B cell (primary cell): ENCODE data around the gene ARAF. TPM values are rescaled to one million over a fixed set of nuclear protein-coding genes. Genes with fewer than 3 reads are reported as not detected.

Source experiments
- ATAC-seq: fragments of 200-7000 bp; cut with Tn5 transposase; one replicate; pipeline ENCODE4 v1.10.0; 2021; ENCODE audit warnings: low read depth, mild to moderate bottlenecking, moderate number of reproducible peaks, moderate library complexity
- CTCF ChIA-PET: fragments of 350-600 bp; sonication (Branson Sonifier 250); formaldehyde crosslinking; loops from one replicate; lab custom pipeline; 2021; ENCODE audit warnings: antibody characterized with exemption, inconsistent platforms; lab: Charles Lee
- POLR2A ChIA-PET: fragments of 350-600 bp; sonication (Branson Sonifier 250); formaldehyde crosslinking; loops from one replicate; lab custom pipeline; 2021; ENCODE audit warnings: antibody characterized with exemption; lab: Charles Lee
- DNase-seq: peaks from one replicate; pipeline ENCODE4 v3.0.0; 2013
- H2AFZ ChIP-seq: 2 replicates; pipeline ENCODE4 v1.6.1; 2012; ENCODE audit warnings: mild to moderate bottlenecking, low read depth, low read length; ENCODE audit not compliant: insufficient read depth, poor library complexity, severe bottlenecking
- H3K27ac ChIP-seq, 2 donors: 1 replicate in 1 of 2; 2 replicates in 1 of 2; pipeline ENCODE4 v1.5.1; 2012 to 2013; ENCODE audit warnings: low read length in 2 of 2, mild to moderate bottlenecking in 2 of 2, moderate library complexity in 1 of 2
- H3K27me3 ChIP-seq, 4 experiments: fragments of 200-600 bp in 1 of 4; sonication (generic) in 1 of 4; replicated peaks in 1 of 4; 1 replicate in 2 of 4; 2 replicates in 2 of 4; pipeline versions ENCODE4 v1.6.1 to v1.7.0; 2013 to 2016; ENCODE audit warnings: low read length in 3 of 4, mild to moderate bottlenecking in 2 of 4, mixed read lengths in 1 of 4, moderate library complexity in 1 of 4; ENCODE audit not compliant: insufficient read depth in 4 of 4, control insufficient read depth in 3 of 4; ENCODE audit errors: control extremely low read depth in 1 of 4
- H3K36me3 ChIP-seq, 2 experiments: replicated peaks in 1 of 2; 1 replicate in 1 of 2; 2 replicates in 1 of 2; pipeline versions ENCODE4 v1.6.1 to v1.7.1; 2013; ENCODE audit warnings: low read length in 1 of 2; ENCODE audit not compliant: insufficient read depth in 2 of 2, control insufficient read depth in 1 of 2; ENCODE audit errors: control extremely low read depth in 1 of 2, extremely low read depth in 1 of 2
- H3K4me1 ChIP-seq, 2 donors: fragments of 200-600 bp in 1 of 2; sonication (generic) in 1 of 2; 1 replicate in 1 of 2; 2 replicates in 1 of 2; pipeline versions ENCODE4 v1.5.1 to v1.6.1; 2013 to 2017; ENCODE audit warnings: low read length in 2 of 2; ENCODE audit not compliant: control insufficient read depth in 2 of 2, insufficient read depth in 2 of 2
- H3K4me2 ChIP-seq: replicated peaks from 2 replicates; pipeline ENCODE3; 2012; ENCODE audit warnings: mild to moderate bottlenecking, low read depth, low read length; ENCODE audit not compliant: poor library complexity, severe bottlenecking
- H3K4me3 ChIP-seq, 5 experiments: fragments of 200-600 bp in 1 of 5; sonication (generic) in 1 of 5; 1 replicate in 3 of 5; 2 replicates in 2 of 5; pipeline versions ENCODE4 v1.5.1 to v1.7.0; 2011 to 2016; ENCODE audit warnings: low read length in 4 of 5, mild to moderate bottlenecking in 4 of 5, low read depth in 2 of 5, control low read depth in 1 of 5, moderate library complexity in 1 of 5; ENCODE audit not compliant: insufficient read depth in 1 of 5; ENCODE audit errors: control extremely low read depth in 1 of 5, extremely low read depth in 1 of 5
- H3K79me2 ChIP-seq: fragments of 200-600 bp; sonication (generic); one replicate; pipeline ENCODE4 v1.6.0; 2016; ENCODE audit warnings: low read length; ENCODE audit not compliant: control insufficient read depth, insufficient read depth
- H3K9ac ChIP-seq: fragments of 200-600 bp; sonication (generic); 2 replicates; pipeline ENCODE4 v1.6.1; 2017; ENCODE audit warnings: mild to moderate bottlenecking, low read length, moderate library complexity
- H3K9me3 ChIP-seq, 3 donors: one replicate each; pipeline versions ENCODE4 v1.6.1 to v1.7.1; 2013; ENCODE audit warnings: low read length in 2 of 3; ENCODE audit not compliant: control insufficient read depth in 2 of 3, insufficient read depth in 1 of 3; ENCODE audit errors: control extremely low read depth in 1 of 3
- H4K20me1 ChIP-seq: 2 replicates; pipeline ENCODE4 v1.6.0; 2012; ENCODE audit warnings: mild to moderate bottlenecking, low read length; ENCODE audit not compliant: insufficient read depth, control insufficient read depth, poor library complexity, severe bottlenecking
- H3K27ac Mint-ChIP-seq: one replicate; pipeline ENCODE4 v1.8.0; 2021; ENCODE audit warnings: mixed read lengths
- H3K27me3 Mint-ChIP-seq: one replicate; pipeline ENCODE4 v1.8.0; 2021; ENCODE audit warnings: mixed read lengths
- H3K4me1 Mint-ChIP-seq: one replicate; pipeline ENCODE4 v1.8.0; 2021; ENCODE audit warnings: mixed read lengths
- H3K4me3 Mint-ChIP-seq: one replicate; pipeline ENCODE4 v1.8.0; 2021; ENCODE audit warnings: mixed read lengths
- H3K9me3 Mint-ChIP-seq: one replicate; pipeline ENCODE4 v1.8.0; 2022; ENCODE audit warnings: mixed read lengths; ENCODE audit not compliant: insufficient read depth
- EZH2 ChIP-seq: IDR thresholded peaks from 2 replicates; pipeline ENCODE4 v1.6.1; 2012; ENCODE audit warnings: borderline replicate concordance, low read depth, mild to moderate bottlenecking, moderate library complexity, low read length; ENCODE audit not compliant: insufficient read depth, poor library complexity, severe bottlenecking
- WGBS: methylation state at CpG from one replicate; pipeline ENCODE4 v1.1.5; 2013; ENCODE audit warnings: missing lambda C conversion rate; ENCODE audit not compliant: insufficient coverage; 5-methylcytosine and 5-hydroxymethylcytosine counted together
- intact Hi-C: fragments of 100-400 bp; cut with micrococcal nuclease; formaldehyde crosslinking; loops from one replicate; pipeline ENCODE4 v1.10.0; 2022
- polyA plus RNA-seq: library from polyadenylated mRNA; depleted of rRNA; stranded (reverse); fragments of >200 nt; gene quantifications from 2 replicates; pipeline ENCODE4 v1.2.3, GENCODE V29; 2012
- total RNA-seq, 2 donors: library from RNA; stranded (reverse); fragments of 120-200 nt in 1 of 2; gene quantifications; 1 replicate in 1 of 2; 2 replicates in 1 of 2; pipeline versions ENCODE4 v1.2.3 to v1.2.4, GENCODE V29; 2013 to 2022
- TF ChIP-seq, protein P1 (sequence below): fragments of 200-600 bp; IDR thresholded peaks from one replicate; pipeline ENCODE4 v1.8.0; 2022; ENCODE audit warnings: antibody characterized with exemption, mild to moderate bottlenecking

The ARAF gene
- total and polyA plus RNA-seq, 2 donors (not counting 1 experiment from before 2014, with no cell fraction given) = 97.9 to 127 TPM

DNA sequence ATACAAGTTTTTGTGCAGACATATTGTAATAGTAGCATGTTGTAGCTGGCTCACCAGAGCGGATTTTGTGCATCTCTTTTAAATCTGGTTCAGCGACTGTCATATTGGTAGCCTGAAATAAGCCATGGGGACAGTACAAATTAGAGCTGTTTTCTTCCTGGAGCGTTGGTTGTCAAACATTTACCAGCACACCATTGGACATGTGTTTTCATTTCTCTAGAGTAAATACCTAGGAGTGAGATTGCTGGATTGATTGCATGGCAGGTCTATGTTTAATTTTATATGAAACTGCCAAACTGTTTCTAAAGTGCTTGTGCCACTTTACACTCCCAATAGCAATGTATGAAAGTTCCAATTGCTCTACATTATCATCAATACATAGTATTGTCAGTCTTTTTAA lies 2.6 kb upstream of the ARAF start:
- Mint-ChIP-seq H3K27me3 (no peaks in the 10 kb centered on the region), H3K9me3 (no peaks in the 10 kb centered on the region), H3K27ac (no peak overlapping the region), H3K4me1 (peaks cover 27% of the 10 kb centered on the region), H3K4me3 (no peak overlapping the region)
- intact Hi-C loops = no loop called here
- Histone ChIP-seq H4K20me1 (peaks cover 17% of the 10 kb centered on the region), H3K4me3 (no peak overlapping the region), H3K9me3 (no peaks in the 10 kb centered on the region), H2AFZ (no peak overlapping the region), H3K36me3 (peaks cover 0 to 9% of the 10 kb centered on the region in 2 experiments), H3K27ac (no peak overlapping the region), H3K4me1 (peaks cover 6 to 25% of the 10 kb centered on the region in 2 donors), H3K27me3 (no peaks in the 10 kb centered on the region), H3K79me2 (peaks cover 21% of the 10 kb centered on the region), H3K4me2 (no peak overlapping the region), H3K9ac (no peak overlapping the region)
- CTCF ChIA-PET = no interaction called here
- ATAC-seq (no peak), DNase-seq (no peak)
- WGBS = 100% methylated on average over 1 of the region's 3 CpGs
- TF ChIP-seq EZH2 = no peak
- TF ChIP-seq, protein P1, sequence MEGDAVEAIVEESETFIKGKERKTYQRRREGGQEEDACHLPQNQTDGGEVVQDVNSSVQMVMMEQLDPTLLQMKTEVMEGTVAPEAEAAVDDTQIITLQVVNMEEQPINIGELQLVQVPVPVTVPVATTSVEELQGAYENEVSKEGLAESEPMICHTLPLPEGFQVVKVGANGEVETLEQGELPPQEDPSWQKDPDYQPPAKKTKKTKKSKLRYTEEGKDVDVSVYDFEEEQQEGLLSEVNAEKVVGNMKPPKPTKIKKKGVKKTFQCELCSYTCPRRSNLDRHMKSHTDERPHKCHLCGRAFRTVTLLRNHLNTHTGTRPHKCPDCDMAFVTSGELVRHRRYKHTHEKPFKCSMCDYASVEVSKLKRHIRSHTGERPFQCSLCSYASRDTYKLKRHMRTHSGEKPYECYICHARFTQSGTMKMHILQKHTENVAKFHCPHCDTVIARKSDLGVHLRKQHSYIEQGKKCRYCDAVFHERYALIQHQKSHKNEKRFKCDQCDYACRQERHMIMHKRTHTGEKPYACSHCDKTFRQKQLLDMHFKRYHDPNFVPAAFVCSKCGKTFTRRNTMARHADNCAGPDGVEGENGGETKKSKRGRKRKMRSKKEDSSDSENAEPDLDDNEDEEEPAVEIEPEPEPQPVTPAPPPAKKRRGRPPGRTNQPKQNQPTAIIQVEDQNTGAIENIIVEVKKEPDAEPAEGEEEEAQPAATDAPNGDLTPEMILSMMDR = no peak
- POLR2A ChIA-PET = no interaction called here

DNA sequence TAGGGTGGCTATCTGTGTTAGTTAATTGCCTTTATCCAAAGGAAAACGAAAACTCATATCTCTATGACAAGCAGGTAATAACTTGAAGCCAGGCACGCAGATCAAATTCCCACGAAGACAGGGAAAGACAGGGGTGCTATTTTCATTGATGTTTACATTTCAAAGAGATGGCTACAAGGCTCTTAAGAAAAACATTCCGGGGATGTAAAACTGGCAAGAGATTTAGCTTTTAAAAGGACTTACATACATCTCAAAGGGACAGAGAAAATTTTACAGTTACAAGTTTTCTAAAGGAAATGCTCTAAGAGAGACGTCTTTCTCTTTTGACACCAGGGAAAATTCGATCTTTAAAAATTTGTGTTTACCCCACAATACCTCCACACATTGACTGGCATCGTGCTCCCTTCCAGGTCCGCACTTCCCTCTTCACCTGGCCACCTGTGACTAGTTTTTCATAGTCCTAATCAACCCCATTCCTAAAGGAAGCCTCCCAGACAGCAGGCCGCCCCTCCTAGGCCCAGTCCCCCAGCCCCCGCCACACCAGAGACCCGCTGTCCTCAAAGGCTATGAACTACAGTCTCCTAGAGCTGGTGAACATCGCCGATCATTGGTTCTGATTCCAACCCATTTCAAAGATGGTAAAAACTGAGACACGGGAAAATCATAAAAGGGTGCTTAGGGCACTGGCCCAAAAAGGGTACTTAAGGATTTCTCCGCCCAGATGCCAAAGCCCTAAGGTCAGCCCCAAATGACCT lies 649 bp upstream of the ARAF start:
- ChIA-PET CTCF (interaction anchor here (1.1 kb wide), 1 partner anchor 68 kb away, joined by 3 read pairs; no protein-coding TSS in a partner anchor), POLR2A (interaction anchor here (0.6 to 1.7 kb wide), 2 partner anchors 57 to 369 kb away, joined by 3 to 11 read pairs; no protein-coding TSS in a partner anchor)
- TF ChIP-seq, protein P1 = no peak
- no peak for TF ChIP-seq EZH2
- 12% methylated on average over 7 of the region's 15 CpGs for WGBS
- ATAC-seq (no peak), DNase-seq (no peak)
- intact Hi-C loops = loop anchor here (2.0 kb wide), 4 partner anchors 78 to 328 kb away; partner anchors contain the start of genes USP11, UXT and ZNF41
- Mint-ChIP-seq H3K4me3 (peak overlapping the region; percentile 87), H3K27ac (peak overlapping the region; percentile 96), H3K4me1 (peaks cover 37% of the 10 kb centered on the region), H3K27me3 (no peaks in the 10 kb centered on the region), H3K9me3 (no peaks in the 10 kb centered on the region)
- Histone ChIP-seq H3K4me1 (peaks cover 6 to 29% of the 10 kb centered on the region in 2 donors), H3K27me3 (no peaks in the 10 kb centered on the region), H4K20me1 (peaks cover 34% of the 10 kb centered on the region), H3K4me3 (peak overlapping the region; percentile 15 to 81 (median 75)), H3K9me3 (no peaks in the 10 kb centered on the region), H3K27ac (peak overlapping the region; percentile 89 to 91), H3K9ac (peak overlapping the region; percentile 78), H3K79me2 (peaks cover 22% of the 10 kb centered on the region), H2AFZ (peak overlapping the region; percentile 60), H3K36me3 (peaks cover 0 to 23% of the 10 kb centered on the region in 2 experiments), H3K4me2 (peak overlapping the region; percentile 71)
